Measurements from ENCODE around the gene NDUFAF4. TPM values are rescaled to one million over a fixed set of nuclear protein-coding genes. Genes with fewer than 3 reads are reported as not detected.

The NDUFAF4 gene
- total and polyA plus RNA-seq, 2 donors (not counting 3 experiments of a cell fraction or from before 2014, with no cell fraction given): 8.8 to 44.6 TPM

- intact Hi-C loops (cut with micrococcal nuclease): no loop called here
- no peak for DNase-seq (ENCODE audit: low read depth, low spot score)
- no peak overlapping the region for H3K4me2 ChIP-seq (ENCODE audit: insufficient read depth, low read length)
These were observed 12.1 kb upstream of the NDUFAF4 start for GRCh38 chr6:96909811-96910210.

More at GRCh38 chr6:96909811-96910210, 12.1 kb upstream of the NDUFAF4 start:
- Histone ChIP-seq H3K27me3 (ENCODE audit: control insufficient read depth in 2 of 2, insufficient read depth in 2 of 2, low read length in 2 of 2) (peaks cover 2 to 24% of the 10 kb centered on the region in 2 experiments), H3K27ac (ENCODE audit: insufficient read depth, low read depth, low read length) (no peak overlapping the region), H4K20me1 (replicated peaks; ENCODE audit: control insufficient read depth, extremely low read depth, insufficient read depth, low read length) (no peaks in the 10 kb centered on the region), H3K4me1 (ENCODE audit: control insufficient read depth, extremely low read depth, insufficient read depth, low read length) (no peaks in the 10 kb centered on the region), H3K4me3 (replicated peaks in 1 of 3; ENCODE audit: insufficient read depth in 1 of 3, low read depth in 1 of 3, low read length in 3 of 3) (no peak overlapping the region), H2AFZ (ENCODE audit: low read depth, low read length) (no peak overlapping the region), H3K9me1 (replicated peaks; ENCODE audit: control insufficient read depth, extremely low read depth, insufficient read depth, low read length) (no peaks in the 10 kb centered on the region), H3K9me3 (replicated peaks; ENCODE audit: control insufficient read depth, insufficient read depth, low read length) (no peaks in the 10 kb centered on the region), H3K36me3 (ENCODE audit: control insufficient read depth in 2 of 2, extremely low read depth in 1 of 2, insufficient read depth in 2 of 2, low read length in 2 of 2) (no peaks in the 10 kb centered on the region), H3K79me2 (ENCODE audit: control insufficient read depth, insufficient read depth, low read length) (no peaks in the 10 kb centered on the region), H3K9ac (replicated peaks; ENCODE audit: extremely low read depth, insufficient read depth, low read length) (no peak overlapping the region)
- POLR2A ChIA-PET: no interaction called here
- BruUV-seq (replicated peaks): no TSS peak
- dilution Hi-C loops (cut with MboI; ENCODE audit: extremely low pct_ligation_motif_present, low sequenced_read_pairs): no loop called here
- TF ChIP-seq FOS (IDR thresholded peaks at IDR 0.05; ENCODE audit: borderline replicate concordance, insufficient read depth, low read length) (no peak), POLR2AphosphoS5 (IDR thresholded peaks at IDR 0.05; ENCODE audit: insufficient read depth, low read depth, low read length) (no peak), JUN (IDR thresholded peaks at IDR 0.05; ENCODE audit: borderline replicate concordance, insufficient read depth, insufficient read length, low read depth) (no peak), MYC (IDR thresholded peaks at IDR 0.05; ENCODE audit: low read depth, low read length) (no peak), MAX (IDR thresholded peaks at IDR 0.05; ENCODE audit: insufficient read depth, insufficient read length) (no peak), CTCF (IDR thresholded peaks at IDR 0.05; ENCODE audit: extremely low read depth in 1 of 2, insufficient read depth in 1 of 2, low read depth in 1 of 2, low read length in 2 of 2) (no peak), EZH2 (IDR thresholded peaks at IDR 0.05; ENCODE audit: borderline replicate concordance, low read depth, low read length, severe bottlenecking) (no peak)
- FAIRE-seq: no peak
- CTCF ChIA-PET: interaction anchor here (0.6 kb wide), 1 partner anchor 11 kb away, joined by 3 read pairs; no protein-coding TSS in a partner anchor

All from endothelial cell of umbilical vein (primary cell).